HCT116 (cell line): ENCODE measurements around the gene GP9. TPM values are rescaled to one million over a fixed set of nuclear protein-coding genes. Genes with fewer than 3 reads are reported as not detected.
"Not testable (repeated sequence)": the region's sequence is repeated elsewhere in the genome, so short reads cannot be mapped to it uniquely, and the experiment has no call there.

Experiments
- ATAC-seq: fragments of 200-7000 bp; cut with Tn5 transposase; 2 replicates; pipeline ENCODE4 v1.9.1; 2020; ENCODE audit warnings: mild to moderate bottlenecking, moderate library complexity
- BruUV-seq: library from RNA; stranded (reverse); fragments of 400-500 nt; replicated peaks from 2 replicates; lab custom pipeline; 2021; lab: Mats Ljungman, UMichigan
- CTCF ChIA-PET: fragments of 300-600 bp; sonication (Branson Sonifier 250); formaldehyde crosslinking; loops from one replicate; lab custom pipeline; 2021; ENCODE audit warnings: antibody characterized with exemption; lab: Charles Lee
- POLR2A ChIA-PET: fragments of 300-600, 350-600 bp; sonication (Branson Sonifier 250); formaldehyde crosslinking; loops from one replicate; lab custom pipeline; 2021; ENCODE audit warnings: antibody characterized with exemption; lab: Charles Lee
- RAD21 ChIA-PET, 2 experiments: fragments of 300-600 bp; sonication (Branson Sonifier 250); formaldehyde crosslinking; loops; one replicate each; lab custom pipeline; 2023; ENCODE audit warnings: low total read pairs in 2 of 2; ENCODE audit not compliant: uncharacterized antibody in 2 of 2, unreplicated experiment in 2 of 2, low non-redundant PET in 1 of 2; lab: Charles Lee
- DNase-seq: peaks from one replicate; pipeline ENCODE4 v3.0.0-alpha.2; 2010; ENCODE audit warnings: low read depth, low spot score
- H2AFZ ChIP-seq: fragments of 200-600 bp; shearing (Covaris generic), sonication (generic); 2 replicates; pipeline ENCODE4 v1.6.1; 2017; ENCODE audit warnings: low read depth, mixed run types, mixed read lengths, antibody characterized with exemption, low read length; ENCODE audit not compliant: poor library complexity, severe bottlenecking
- H3K27ac ChIP-seq: 2 replicates; pipeline ENCODE4 v1.5.1; 2012; ENCODE audit warnings: low read depth, low read length
- H3K27me3 ChIP-seq: fragments of 200-600 bp; sonication (generic); 2 replicates; pipeline ENCODE4 v1.6.1; 2016; ENCODE audit warnings: mixed run types, low read length, mixed read lengths; ENCODE audit not compliant: insufficient read depth
- H3K36me3 ChIP-seq, 2 experiments: fragments of 200-500 bp in 1 of 2; fragments of 200-600 bp in 1 of 2; sonication (Bioruptor generic) in 1 of 2; sonication (generic) in 1 of 2; 2 replicates each; pipeline versions ENCODE4 v1.5.1 to v1.6.1; 2014 to 2016; ENCODE audit warnings: low read length in 2 of 2, inconsistent platforms in 1 of 2, mixed read lengths in 1 of 2, mixed run types in 1 of 2; ENCODE audit not compliant: insufficient read depth in 2 of 2, control insufficient read depth in 1 of 2
- H3K4me1 ChIP-seq, 2 experiments: fragments of 200-600 bp in 1 of 2; sonication (generic) in 1 of 2; 2 replicates each; pipeline versions ENCODE4 v1.5.1 to v1.6.1; 2012 to 2017; ENCODE audit warnings: low read length in 2 of 2, inconsistent platforms in 1 of 2, mild to moderate bottlenecking in 1 of 2, mixed read lengths in 1 of 2, mixed run types in 1 of 2, moderate library complexity in 1 of 2; ENCODE audit not compliant: insufficient read depth in 2 of 2, control insufficient read depth in 1 of 2
- H3K4me2 ChIP-seq: fragments of 200-600 bp; sonication (generic); 2 replicates; pipeline ENCODE4 v1.6.1; 2017; ENCODE audit warnings: mixed run types, low read length, mixed read lengths
- H3K4me3 ChIP-seq, 2 experiments: fragments of 200-600 bp in 1 of 2; sonication (generic) in 1 of 2; replicated peaks in 1 of 2; 2 replicates each; pipeline ENCODE4 v1.5.1; 2011 to 2016; ENCODE audit warnings: low read length in 2 of 2, control low read depth in 1 of 2, low read depth in 1 of 2, mild to moderate bottlenecking in 1 of 2, mixed read lengths in 1 of 2, mixed run types in 1 of 2
- H3K79me2 ChIP-seq: fragments of 200-600 bp; sonication (generic); 2 replicates; pipeline ENCODE4 v1.6.1; 2017; ENCODE audit warnings: mild to moderate bottlenecking, mixed run types, low read length, moderate library complexity, mixed read lengths; ENCODE audit not compliant: insufficient read depth
- H3K9ac ChIP-seq: fragments of 200-600 bp; sonication (generic); 2 replicates; pipeline ENCODE4 v1.6.1; 2016; ENCODE audit warnings: low read length, mixed read lengths
- H3K9me2 ChIP-seq: fragments of 200-600 bp; sonication (generic), shearing (Covaris generic); 2 replicates; pipeline ENCODE4 v1.6.1; 2017; ENCODE audit warnings: mixed run types, mild to moderate bottlenecking, moderate library complexity; ENCODE audit not compliant: insufficient read depth
- H3K9me3 ChIP-seq, 2 experiments: fragments of 200-500 bp in 1 of 2; fragments of 200-600 bp in 1 of 2; sonication (Bioruptor generic) in 1 of 2; sonication (generic) in 1 of 2; 2 replicates each; pipeline ENCODE4 v1.6.1; 2014 to 2017; ENCODE audit warnings: low read length in 2 of 2, mixed read lengths in 2 of 2, inconsistent platforms in 1 of 2, low read depth in 1 of 2, mild to moderate bottlenecking in 1 of 2, mixed run types in 1 of 2, moderate library complexity in 1 of 2; ENCODE audit not compliant: control insufficient read depth in 1 of 2, insufficient read depth in 1 of 2
- H4K20me1 ChIP-seq: fragments of 200-600 bp; sonication (generic), shearing (Covaris generic); 2 replicates; pipeline ENCODE4 v1.6.1; 2017; ENCODE audit warnings: mixed run types, mild to moderate bottlenecking, moderate library complexity; ENCODE audit not compliant: insufficient read depth
- CBX3 ChIP-seq: IDR thresholded peaks from 2 replicates; pipeline ENCODE4 v1.6.1; 2012; ENCODE audit warnings: low read depth
- EGR1 ChIP-seq: IDR thresholded peaks from 2 replicates; pipeline ENCODE4 v1.6.1; 2012; ENCODE audit warnings: low read depth
- EZH2 ChIP-seq: fragments of 200-600 bp; sonication (generic); IDR thresholded peaks from 2 replicates; pipeline ENCODE4 v1.6.1; 2017; ENCODE audit warnings: antibody characterized with exemption, mixed run types
- FOSL1 ChIP-seq: IDR thresholded peaks from 2 replicates; pipeline ENCODE4 v1.6.1; 2012; ENCODE audit warnings: low read depth
- RAD21 ChIP-seq: IDR thresholded peaks from 2 replicates; pipeline ENCODE4 v1.6.1; 2012; ENCODE audit warnings: low read depth, mild to moderate bottlenecking
- SIN3A ChIP-seq: IDR thresholded peaks from 2 replicates; pipeline ENCODE4 v1.6.1; 2012; ENCODE audit warnings: low read depth
- YY1 ChIP-seq: IDR thresholded peaks from 2 replicates; pipeline ENCODE4 v1.6.1; 2011; ENCODE audit warnings: low read length, low read depth, moderate library complexity, mild to moderate bottlenecking; ENCODE audit not compliant: insufficient replicate concordance; ENCODE audit errors: extremely low read depth
- intact Hi-C: fragments of 100-400 bp; cut with micrococcal nuclease; formaldehyde crosslinking; loops from 2 replicates; pipeline ENCODE4 v1.10.0; 2022
- total RNA-seq: library from RNA; stranded (reverse); gene quantifications from one replicate; pipeline ENCODE4 v1.2.1, GENCODE V29; 2021; ENCODE audit not compliant: unreplicated experiment

GP9 gene
- total RNA-seq, 1 experiment from 2014 or later = not detected

- TF ChIP-seq EZH2 (no peak), YY1 (no peak), RAD21 (no peak), CBX3 (no peak), EGR1 (no peak), SIN3A (no peak), FOSL1 (no peak)
- TF ChIP-seq, all 23 proteins: peak for 0
Observed at GRCh38 chr3:129106866-129107565, 46.4 kb downstream of the GP9 start (continued).

DNA sequence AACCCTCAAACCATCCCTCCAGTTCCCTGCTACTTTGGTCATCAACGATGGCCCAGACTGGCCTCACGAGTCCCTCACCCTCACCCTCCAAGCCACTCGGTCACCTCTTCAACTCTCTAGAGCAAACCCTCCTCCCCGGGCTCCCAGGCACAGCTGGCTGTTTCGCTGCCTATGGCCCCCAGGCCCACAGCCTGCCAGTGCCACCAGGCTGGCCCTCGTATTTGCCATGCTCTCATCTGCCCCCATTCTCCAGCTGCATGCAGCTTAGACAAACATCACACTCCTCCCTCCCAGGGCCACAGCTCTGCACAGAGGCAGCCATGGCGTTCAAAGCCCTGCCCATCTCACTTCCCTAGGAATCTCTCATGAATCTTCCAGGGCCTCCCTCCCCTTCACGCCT is 47.2 kb downstream of the GP9 start:
- DNase-seq (no peak), ATAC-seq (no peak)
- ChIA-PET CTCF (no interaction called here), POLR2A (no interaction called here), RAD21 (no interaction called here)
- intact Hi-C loops = no loop called here
- TF ChIP-seq EGR1 = no peak
- no peaks in the 10 kb centered on the region for H3K9me2 ChIP-seq
- H2AFZ ChIP-seq = no peak overlapping the region
- no peaks in the 10 kb centered on the region for H4K20me1 ChIP-seq
- H3K36me3 ChIP-seq = no peaks in the 10 kb centered on the region
- no peaks in the 10 kb centered on the region for H3K4me1 ChIP-seq
- no peak overlapping the region for H3K4me3 ChIP-seq
- no TSS peak for BruUV-seq
- H3K4me2 ChIP-seq = no peak overlapping the region
- H3K9me3 ChIP-seq = no peaks in the 10 kb centered on the region
- no peak overlapping the region for H3K27ac ChIP-seq
- H3K9ac ChIP-seq = no peak overlapping the region
- H3K27me3 ChIP-seq = no peaks in the 10 kb centered on the region
- H3K79me2 ChIP-seq = no peaks in the 10 kb centered on the region

GRCh38 chr3:129111076-129111780 is 50.6 kb downstream of the GP9 start:
- POLR2A ChIA-PET, BruUV-seq, H3K9me2 ChIP-seq, H3K27me3 ChIP-seq, H3K27ac ChIP-seq, ATAC-seq, H3K4me3 ChIP-seq, DNase-seq, H3K9ac ChIP-seq, CTCF ChIA-PET, H3K4me2 ChIP-seq, H2AFZ ChIP-seq, intact Hi-C loops, H3K9me3 ChIP-seq, H3K36me3 ChIP-seq, H3K79me2 ChIP-seq, H3K4me1 ChIP-seq, H4K20me1 ChIP-seq, RAD21 ChIA-PET: not testable (repeated sequence)

Other genes starting within 250 kb of the GP9 start
- 55.8 TPM for gene ACAD9, start 181.2 kb upstream of the GP9 start, total RNA-seq
- gene CFAP92, start 66.7 kb upstream of the GP9 start, total RNA-seq = 3.6 TPM
- 1.0 TPM for gene EFCC1, start 59.5 kb upstream of the GP9 start, total RNA-seq
- gene RAB43, start 61.0 kb downstream of the GP9 start, total RNA-seq = 13.5 TPM
- gene ISY1, start 100.3 kb downstream of the GP9 start, total RNA-seq = 43.6 TPM
- gene CNBP, start 123.1 kb downstream of the GP9 start, total RNA-seq = 353 TPM
- 182 TPM for gene COPG1, start 188.8 kb downstream of the GP9 start, total RNA-seq
- 78.9 TPM for gene HMCES, start 218.1 kb downstream of the GP9 start, total RNA-seq